ENCODE measurements around the gene DDX59. TPM values are rescaled to one million over a fixed set of nuclear protein-coding genes. Genes with fewer than 3 reads are reported as not detected.
"Not testable (repeated sequence)": the region's sequence is repeated elsewhere in the genome, so short reads cannot be mapped to it uniquely, and the experiment has no call there.

DDX59 gene
- total RNA-seq, 1 donor from 2014 or later = 7.6 TPM

- Histone ChIP-seq H3K27me3 (no peaks in the 10 kb centered on the region), H3K36me3 (no peaks in the 10 kb centered on the region), H3K9me3 (no peaks in the 10 kb centered on the region), H3K4me1 (no peaks in the 10 kb centered on the region), H3K4me3 (no peak overlapping the region), H3K27ac (no peak overlapping the region)
- no peak for TF ChIP-seq CTCF (IDR thresholded peaks at IDR 0.05)
- intact Hi-C loops (cut with DNase I) = no loop called here
- DNase-seq (ENCODE audit: low spot score in 2 of 2) = no peak
Observed at GRCh38 chr1:200636681-200637080, 33.0 kb downstream of the DDX59 start.

GRCh38 chr1:200634261-200635122 is 35.2 kb downstream of the DDX59 start:
- intact Hi-C loops (cut with DNase I) = no loop called here
- no peak for TF ChIP-seq CTCF (IDR thresholded peaks at IDR 0.05)
- no peak overlapping the region for H3K27ac ChIP-seq
- no peaks in the 10 kb centered on the region for H3K36me3 ChIP-seq
- no peaks in the 10 kb centered on the region for H3K4me1 ChIP-seq
- no peaks in the 10 kb centered on the region for H3K9me3 ChIP-seq
- no peaks in the 10 kb centered on the region for H3K27me3 ChIP-seq
- no peak overlapping the region for H3K4me3 ChIP-seq
- no peak for DNase-seq (ENCODE audit: low spot score in 2 of 2)

GRCh38 chr1:200631375-200631774 is 38.3 kb downstream of the DDX59 start:
- Histone ChIP-seq H3K9me3 (no peaks in the 10 kb centered on the region), H3K27ac (no peak overlapping the region), H3K4me1 (no peaks in the 10 kb centered on the region), H3K36me3 (no peaks in the 10 kb centered on the region), H3K27me3 (no peaks in the 10 kb centered on the region), H3K4me3 (no peak overlapping the region)
- DNase-seq (ENCODE audit: low spot score in 2 of 2) = no peak
- no peak for TF ChIP-seq CTCF (IDR thresholded peaks at IDR 0.05)
- intact Hi-C loops (cut with DNase I) = no loop called here

- H3K36me3 ChIP-seq; H3K27me3 ChIP-seq; H3K9me3 ChIP-seq; H3K4me1 ChIP-seq; intact Hi-C loops (cut with DNase I); H3K4me3 ChIP-seq; H3K27ac ChIP-seq; DNase-seq (ENCODE audit: low spot score in 2 of 2): not testable (repeated sequence)
Observed at GRCh38 chr1:200630515-200630899, 39.2 kb downstream of the DDX59 start.

- DNase-seq (ENCODE audit: low spot score in 2 of 2) = no peak
- no peaks in the 10 kb centered on the region for H3K27me3 ChIP-seq
- no peak overlapping the region for H3K27ac ChIP-seq
- H3K9me3 ChIP-seq = no peaks in the 10 kb centered on the region
- TF ChIP-seq CTCF (IDR thresholded peaks at IDR 0.05) = no peak
- no peaks in the 10 kb centered on the region for H3K4me1 ChIP-seq
- no peaks in the 10 kb centered on the region for H3K36me3 ChIP-seq
- intact Hi-C loops (cut with DNase I) = no loop called here
- H3K4me3 ChIP-seq = no peak overlapping the region
Observed at GRCh38 chr1:200629876-200630514, 39.7 kb downstream of the DDX59 start.

- Histone ChIP-seq H3K27ac (no peak overlapping the region), H3K4me1 (no peaks in the 10 kb centered on the region), H3K9me3 (no peaks in the 10 kb centered on the region), H3K4me3 (no peak overlapping the region), H3K36me3 (no peaks in the 10 kb centered on the region), H3K27me3 (no peaks in the 10 kb centered on the region)
- intact Hi-C loops (cut with DNase I) = no loop called here
- no peak for DNase-seq (ENCODE audit: low spot score in 2 of 2)
- no peak for TF ChIP-seq CTCF (IDR thresholded peaks at IDR 0.05)
Observed at GRCh38 chr1:200628223-200628881, 41.4 kb downstream of the DDX59 start.

Data from ascending aorta (tissue), 2 donors.